ENCODE measurements around the gene BICDL1.

Gene BICDL1

GRCh38 chr12:120081641-120082040 is 92.6 kb downstream of the BICDL1 start:
- H3K27ac Mint-ChIP-seq, result no peak overlapping the region
- peaks cover 44% of the 10 kb centered on the region for H3K4me1 Mint-ChIP-seq
- H3K9me3 Mint-ChIP-seq, result no peaks in the 10 kb centered on the region
- H3K36me3 Mint-ChIP-seq (ENCODE audit: low read depth), result no peaks in the 10 kb centered on the region
- DNase-seq, result no peak
- peaks cover 6% of the 10 kb centered on the region for H3K27me3 Mint-ChIP-seq (ENCODE audit: low read depth, poor library complexity)
- TF ChIP-seq, protein P1, sequence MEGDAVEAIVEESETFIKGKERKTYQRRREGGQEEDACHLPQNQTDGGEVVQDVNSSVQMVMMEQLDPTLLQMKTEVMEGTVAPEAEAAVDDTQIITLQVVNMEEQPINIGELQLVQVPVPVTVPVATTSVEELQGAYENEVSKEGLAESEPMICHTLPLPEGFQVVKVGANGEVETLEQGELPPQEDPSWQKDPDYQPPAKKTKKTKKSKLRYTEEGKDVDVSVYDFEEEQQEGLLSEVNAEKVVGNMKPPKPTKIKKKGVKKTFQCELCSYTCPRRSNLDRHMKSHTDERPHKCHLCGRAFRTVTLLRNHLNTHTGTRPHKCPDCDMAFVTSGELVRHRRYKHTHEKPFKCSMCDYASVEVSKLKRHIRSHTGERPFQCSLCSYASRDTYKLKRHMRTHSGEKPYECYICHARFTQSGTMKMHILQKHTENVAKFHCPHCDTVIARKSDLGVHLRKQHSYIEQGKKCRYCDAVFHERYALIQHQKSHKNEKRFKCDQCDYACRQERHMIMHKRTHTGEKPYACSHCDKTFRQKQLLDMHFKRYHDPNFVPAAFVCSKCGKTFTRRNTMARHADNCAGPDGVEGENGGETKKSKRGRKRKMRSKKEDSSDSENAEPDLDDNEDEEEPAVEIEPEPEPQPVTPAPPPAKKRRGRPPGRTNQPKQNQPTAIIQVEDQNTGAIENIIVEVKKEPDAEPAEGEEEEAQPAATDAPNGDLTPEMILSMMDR (IDR thresholded peaks at IDR 0.05), result no peak
- H3K4me3 Mint-ChIP-seq, result no peak overlapping the region

- H3K27me3 Mint-ChIP-seq (ENCODE audit: low read depth, poor library complexity), result peaks cover 13% of the 10 kb centered on the region
- TF ChIP-seq, protein P1 (IDR thresholded peaks at IDR 0.05), result no peak
- no peaks in the 10 kb centered on the region for H3K36me3 Mint-ChIP-seq (ENCODE audit: low read depth)
- H3K9me3 Mint-ChIP-seq, result no peaks in the 10 kb centered on the region
- DNase-seq, result no peak
- peaks cover 35% of the 10 kb centered on the region for H3K4me1 Mint-ChIP-seq
- peak overlapping the region; percentile 73 for H3K4me3 Mint-ChIP-seq
- no peak overlapping the region for H3K27ac Mint-ChIP-seq
These were observed 97.0 kb downstream of the BICDL1 start for GRCh38 chr12:120085920-120086645.

- TF ChIP-seq, protein P1 (IDR thresholded peaks at IDR 0.05), result peak; percentile 96
- Mint-ChIP-seq H3K36me3 (ENCODE audit: low read depth) (no peaks in the 10 kb centered on the region), H3K27me3 (ENCODE audit: low read depth, poor library complexity) (peaks cover 13% of the 10 kb centered on the region), H3K4me1 (peaks cover 42% of the 10 kb centered on the region), H3K4me3 (peak overlapping the region; percentile 73), H3K9me3 (no peaks in the 10 kb centered on the region), H3K27ac (peak overlapping the region; percentile 79)
- peak; percentile 99 for DNase-seq
These were observed 98.0 kb downstream of the BICDL1 start for GRCh38 chr12:120086801-120087621.

GRCh38 chr12:120089105-120089504 is 100.1 kb downstream of the BICDL1 start:
- TF ChIP-seq, protein P1 (IDR thresholded peaks at IDR 0.05), result no peak
- H3K4me1 Mint-ChIP-seq, result peaks cover 63% of the 10 kb centered on the region
- no peak overlapping the region for H3K27ac Mint-ChIP-seq

DNA sequence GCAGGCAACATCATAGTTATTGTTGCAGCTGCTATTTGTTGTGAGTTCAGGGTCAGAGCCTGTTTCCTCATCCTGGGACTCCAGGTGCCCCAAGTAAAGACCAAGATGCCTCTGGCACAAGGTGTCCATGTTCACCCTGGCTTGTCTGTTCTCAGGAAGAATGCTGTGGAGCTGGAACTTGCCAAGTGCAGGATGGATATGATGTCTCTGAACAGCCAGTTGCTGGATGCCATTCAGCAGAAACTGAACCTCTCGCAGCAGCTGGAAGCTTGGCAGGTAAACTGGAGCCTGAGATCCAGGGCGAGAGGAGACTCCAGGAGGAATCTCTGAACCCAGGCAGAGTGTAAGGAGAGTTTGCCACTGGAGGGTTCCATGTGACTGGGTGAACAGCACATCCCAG is 100.8 kb downstream of the BICDL1 start:
- DNase-seq, result no peak
- Mint-ChIP-seq H3K4me3 (no peak overlapping the region), H3K9me3 (no peaks in the 10 kb centered on the region), H3K27ac (no peak overlapping the region), H3K36me3 (ENCODE audit: low read depth) (no peaks in the 10 kb centered on the region), H3K27me3 (ENCODE audit: low read depth, poor library complexity) (peaks cover 13% of the 10 kb centered on the region), H3K4me1 (peaks cover 70% of the 10 kb centered on the region)
- TF ChIP-seq, protein P1 (IDR thresholded peaks at IDR 0.05), result no peak

More at GRCh38 chr12:120089105-120089504, 100.1 kb downstream of the BICDL1 start:
- Mint-ChIP-seq H3K9me3 (no peaks in the 10 kb centered on the region), H3K4me3 (no peak overlapping the region), H3K36me3 (ENCODE audit: low read depth) (no peaks in the 10 kb centered on the region), H3K27me3 (ENCODE audit: low read depth, poor library complexity) (peaks cover 13% of the 10 kb centered on the region)
- DNase-seq, result no peak

All from nephron progenitor cell (in vitro differentiated cells).